K562 (cell line): ENCODE results near the gene PDIA2. TPM values are rescaled to one million over a fixed set of nuclear protein-coding genes. Genes with fewer than 3 reads are reported as not detected.

Source experiments
- ATAC-seq: fragments of 200-7000 bp; cut with Tn5 transposase; 3 replicates; pipeline ENCODE4 v1.9.1; 2020; ENCODE audit warnings: moderate library complexity
- BruUV-seq: library from RNA; stranded (reverse); fragments of 400-500 nt; replicated peaks from 2 replicates; lab custom pipeline; 2021; lab: Mats Ljungman, UMichigan
- CTCF ChIA-PET: fragments of 300-600 bp; formaldehyde crosslinking; extraction: SDS; loops from one replicate; lab custom pipeline; 2021; ENCODE audit warnings: low intra/inter-chr PET ratio; lab: Yijun Ruan, JAX
- POLR2A ChIA-PET: fragments of 300-600, 350-650 bp; sonication (Branson Sonifier 250); formaldehyde crosslinking; extraction: SDS; loops from one replicate; lab custom pipeline; 2021; ENCODE audit warnings: antibody characterized with exemption, inconsistent platforms; lab: Yijun Ruan, JAX
- DNase-seq, 4 experiments: peaks; one replicate each; pipeline versions ENCODE4 v3.0.0 to v3.0.0-alpha.2; 2011 to 2018; ENCODE audit warnings: low spot score in 3 of 4, mixed read lengths in 3 of 4; ENCODE audit errors: extremely low read depth in 1 of 4
- FAIRE-seq: peaks from 2 replicates; lab custom pipeline; 2011; peaks lifted over from hg19 to GRCh38; lab: Jason Lieb, UNC
- H2AFZ ChIP-seq: 2 replicates; pipeline ENCODE4 v1.6.0; 2011; ENCODE audit warnings: low read depth, low read length, control low read depth, inconsistent platforms
- H3K27ac ChIP-seq: fragments of 200-600 bp; 3 replicates; pipeline ENCODE4 v1.8.0; 2011; ENCODE audit warnings: low read depth, mild to moderate bottlenecking, control low read depth, inconsistent platforms, low read length, moderate library complexity, mixed read lengths; ENCODE audit errors: extremely low read depth
- H3K27me3 ChIP-seq, 2 experiments: fragments of 300-600 bp in 1 of 2; 2 replicates in 1 of 2; 3 replicates in 1 of 2; pipeline versions ENCODE4 v1.6.0 to v1.8.0; 2011; ENCODE audit warnings: inconsistent platforms in 2 of 2, low read length in 2 of 2, mild to moderate bottlenecking in 1 of 2, mixed read lengths in 1 of 2, moderate library complexity in 1 of 2; ENCODE audit not compliant: control insufficient read depth in 2 of 2, insufficient read depth in 2 of 2
- H3K36me3 ChIP-seq: fragments of 300-600 bp; 3 replicates; pipeline ENCODE4 v1.8.0; 2011; ENCODE audit warnings: mild to moderate bottlenecking, low read length, inconsistent platforms; ENCODE audit not compliant: control insufficient read depth, insufficient read depth
- H3K4me1 ChIP-seq, 2 experiments: fragments of 200-600 bp in 1 of 2; replicated peaks in 1 of 2; 2 replicates in 1 of 2; 3 replicates in 1 of 2; pipeline versions ENCODE4 v1.5.1 to v1.8.0; 2011; ENCODE audit warnings: inconsistent platforms in 2 of 2, low read length in 2 of 2, mild to moderate bottlenecking in 1 of 2, mixed read lengths in 1 of 2, moderate library complexity in 1 of 2; ENCODE audit not compliant: control insufficient read depth in 2 of 2, insufficient read depth in 2 of 2
- H3K4me2 ChIP-seq: 2 replicates; pipeline ENCODE4 v1.6.1; 2011; ENCODE audit warnings: low read length, control low read depth, inconsistent platforms, mixed read lengths; ENCODE audit not compliant: insufficient read depth
- H3K4me3 ChIP-seq: fragments of 200-600 bp; sonication (generic), shearing (Covaris generic); 2 replicates; pipeline ENCODE4 v1.5.1; 2016; ENCODE audit warnings: control low read depth, inconsistent platforms
- H3K79me2 ChIP-seq: fragments of 200-600 bp; 3 replicates; pipeline ENCODE4 v1.8.0; 2011; ENCODE audit warnings: low read length, inconsistent platforms; ENCODE audit not compliant: control insufficient read depth, insufficient read depth
- H3K9ac ChIP-seq, 2 experiments: 2 replicates each; pipeline versions ENCODE4 v1.6.0 to v1.6.1; 2011; ENCODE audit warnings: low read depth in 2 of 2, low read length in 2 of 2, control low read depth in 1 of 2, inconsistent platforms in 1 of 2, mild to moderate bottlenecking in 1 of 2, mixed read lengths in 1 of 2; ENCODE audit not compliant: insufficient read depth in 1 of 2
- H3K9me1 ChIP-seq: one replicate; pipeline ENCODE4 v1.6.0; 2011; ENCODE audit warnings: inconsistent platforms, mild to moderate bottlenecking, low read length, moderate library complexity; ENCODE audit not compliant: control insufficient read depth, insufficient read depth
- H3K9me3 ChIP-seq: replicated peaks from 2 replicates; pipeline ENCODE4 v1.5.1; 2011; ENCODE audit warnings: low read depth, low read length, inconsistent platforms; ENCODE audit not compliant: control insufficient read depth, insufficient read depth
- H4K20me1 ChIP-seq: replicated peaks from 2 replicates; pipeline ENCODE4 v1.6.1; 2011; ENCODE audit warnings: low read length, inconsistent platforms, mixed read lengths; ENCODE audit not compliant: control insufficient read depth, insufficient read depth
- BHLHE40 ChIP-seq: IDR thresholded peaks from 2 replicates; pipeline ENCODE4 v1.6.1; 2011; ENCODE audit warnings: low read length, improper control_type of control experiment
- CREBBP ChIP-seq: IDR thresholded peaks from one replicate; pipeline ENCODE4 v1.6.1; 2012; ENCODE audit warnings: low read depth, mild to moderate bottlenecking, control low read depth, inconsistent platforms, low read length
- ESRRA ChIP-seq: fragments of 450-650 bp; IDR thresholded peaks from 2 replicates; pipeline ENCODE4 v1.6.1; 2014; ENCODE audit warnings: low read depth, mild to moderate bottlenecking, moderate library complexity, borderline replicate concordance
- ETV6 ChIP-seq, 3 experiments: fragments of 150-350 bp in 1 of 3; sonication (generic) in 1 of 3; formaldehyde crosslinking in 1 of 3; IDR thresholded peaks; 2 replicates each; pipeline versions ENCODE4 v1.6.1 to v1.8.0; 2014 to 2022; ENCODE audit warnings: borderline replicate concordance in 2 of 3, low read depth in 2 of 3, antibody characterized with exemption in 1 of 3, low read length in 1 of 3, mild to moderate bottlenecking in 1 of 3, missing genetic modification reagents in 1 of 3
- HDAC1 ChIP-seq, 2 experiments: fragments of 450-650 bp; IDR thresholded peaks; 2 replicates each; pipeline ENCODE4 v1.6.1; 2016 to 2017; ENCODE audit warnings: inconsistent platforms in 1 of 2, mild to moderate bottlenecking in 1 of 2, moderate library complexity in 1 of 2
- MLX ChIP-seq, 2 experiments: fragments of 450-650 bp in 1 of 2; sonication (generic) in 1 of 2; formaldehyde crosslinking; conservative IDR thresholded peaks; 2 replicates each; pipeline versions ENCODE4 v1.4.0 to v1.8.1; 2020 to 2022; ENCODE audit warnings: mild to moderate bottlenecking in 1 of 2, missing genetic modification reagents in 1 of 2
- SIRT6 ChIP-seq: IDR thresholded peaks from one replicate; pipeline ENCODE4 v1.6.1; 2012; ENCODE audit warnings: low read depth, mild to moderate bottlenecking, control low read depth, inconsistent platforms, low read length, moderate library complexity
- SREBF1 ChIP-seq: fragments of 150-350 bp; IDR thresholded peaks from 2 replicates; pipeline ENCODE4 v1.6.1; 2014; ENCODE audit warnings: antibody characterized with exemption, low read depth, low read length, borderline replicate concordance
- ZNF146 ChIP-seq: IDR thresholded peaks from one replicate; pipeline ENCODE4 v1.6.1; 2018; ENCODE audit warnings: missing compliant biosample characterization; ENCODE audit not compliant: unreplicated experiment
- ZNF23 ChIP-seq: fragments of 250-450 bp; sonication (Bioruptor Pico); IDR thresholded peaks from 2 replicates; pipeline ENCODE4 v1.4.0; 2020; ENCODE audit warnings: mild to moderate bottlenecking
- ZSCAN32 ChIP-seq: fragments of 450-650 bp; formaldehyde crosslinking; IDR thresholded peaks from 2 replicates; pipeline ENCODE4 v1.4.0; 2020; ENCODE audit warnings: mild to moderate bottlenecking, moderate library complexity
- ZZZ3 ChIP-seq: fragments of 450-650 bp; IDR thresholded peaks from 2 replicates; pipeline ENCODE4 v1.6.1; 2016; ENCODE audit warnings: antibody characterized with exemption, mild to moderate bottlenecking, moderate library complexity
- WGBS: fragments of 100-300 bp; shearing (Covaris generic); methylation state at CpG from one replicate; pipeline ENCODE4 v1.1.6; 2016; ENCODE audit warnings: low coverage, mixed read lengths; ENCODE audit not compliant: insufficient coverage; ENCODE audit errors: missing lambda C conversion rate; 5-methylcytosine and 5-hydroxymethylcytosine counted together
- in situ Hi-C: fragments of 300-500 bp; cut with MboI; formaldehyde crosslinking; loops from 4 replicates; pipeline ENCODE4 v1.15.0; 2018; ENCODE audit warnings: inconsistent platforms, mixed read lengths
- intact Hi-C: fragments of 100-400 bp; cut with micrococcal nuclease; formaldehyde crosslinking; loops from 2 replicates; pipeline ENCODE4 v1.14.2; 2022
- polyA plus RNA-seq, 8 experiments: library from polyadenylated mRNA; depleted of rRNA in 4 of 8; stranded (reverse) in 5 of 8; unstranded in 3 of 8; fragments of >200 nt; fragmentation: Nextera tagmentation in 2 of 8; fragmentation: Illumina TruSeq in 1 of 8; extraction: Ambion mirVana in 2 of 8; extraction: Trizol in 1 of 8; gene quantifications; 2 replicates each; pipeline versions ENCODE4 v1.2.1 to v1.2.3, GENCODE V29; 2011 to 2014; ENCODE audit warnings: inconsistent platforms in 1 of 8, missing spikeins in 1 of 8
- total RNA-seq, 7 experiments: library from RNA; depleted of rRNA in 6 of 7; stranded (reverse); fragments of >200 nt in 6 of 7; fragmentation: Illumina TruSeq in 2 of 7; extraction: Trizol in 2 of 7; gene quantifications; 2 replicates each; pipeline versions ENCODE4 v1.2.1 to v1.2.3, GENCODE V29; 2011 to 2021; ENCODE audit warnings: low replicate concordance in 1 of 7

Gene PDIA2
- total and polyA plus RNA-seq, 9 of the 15 experiments (the other 6 are each of a cell fraction or from before 2014, with no cell fraction given): 0.13 to 0.92 (median 0.23) TPM; not detected in 4

DNA sequence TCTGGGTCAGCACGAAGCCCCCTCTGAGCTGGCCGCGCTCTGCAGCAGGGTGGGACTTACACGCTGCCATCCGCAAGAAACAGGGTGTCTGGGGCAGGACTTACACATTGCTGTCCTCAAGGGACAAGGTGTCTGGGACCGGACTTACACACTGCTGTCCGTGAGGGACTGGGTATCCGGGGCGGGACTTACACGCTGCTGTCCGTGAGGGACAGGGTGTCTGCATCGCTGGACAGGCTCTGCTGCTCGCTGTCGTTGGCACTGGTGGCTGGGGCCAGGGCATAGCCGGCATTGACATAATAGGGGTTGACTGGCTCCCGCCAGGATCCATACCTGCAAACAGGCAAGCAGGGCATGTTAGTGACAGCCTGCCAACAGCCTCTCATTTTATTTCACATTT is 31.4 kb downstream of the PDIA2 start:
- CTCF ChIA-PET: no interaction called here
- POLR2A ChIA-PET: interaction anchor here (1.5 kb wide), 1 partner anchor 10 kb away, joined by 4 read pairs; no protein-coding TSS in a partner anchor
- TF ChIP-seq BHLHE40: no peak
- TF ChIP-seq ZZZ3: no peak
- no peak for TF ChIP-seq ZNF146 (CRISPR knock-in tag)
- no peak for TF ChIP-seq MLX (CRISPR knock-in tag; conservative IDR thresholded peaks at IDR 0.05)
- TF ChIP-seq ZSCAN32 (CRISPR knock-in tag): no peak
- no peak for TF ChIP-seq CREBBP
- no peak for TF ChIP-seq ZNF23
- TF ChIP-seq SREBF1: no peak
- TF ChIP-seq SIRT6: no peak
- TF ChIP-seq HDAC1 (IDR thresholded peaks at IDR 0.05): no peak
- TF ChIP-seq ETV6 (IDR thresholded peaks at IDR 0.05; ENCODE audit: borderline replicate concordance in 1 of 2, low read depth in 2 of 2, low read length in 1 of 2): no peak
- TF ChIP-seq ETV6 (CRISPR knock-in tag; IDR thresholded peaks at IDR 0.05; ENCODE audit: borderline replicate concordance): no peak
- no peak for TF ChIP-seq ESRRA
- Histone ChIP-seq H3K4me3 (no peak overlapping the region), H4K20me1 (peaks cover 13% of the 10 kb centered on the region; the same call in 1 of the 2 replicates), H3K4me1 (peaks cover 0 to 32% of the 10 kb centered on the region in 2 experiments; a peak in 3 of 5 replicates), H3K9me3 (no peaks in the 10 kb centered on the region), H3K27ac (no peak overlapping the region), H3K4me2 (no peak overlapping the region), H3K79me2 (peaks cover 72% of the 10 kb centered on the region), H3K9ac (peak overlapping the region in 1 of 2 experiments; percentile 31; a peak in 1 of 4 replicates), H2AFZ (no peak overlapping the region), H3K36me3 (peaks cover 70% of the 10 kb centered on the region; the same call in 2 of the 3 replicates), H3K27me3 (no peaks in the 10 kb centered on the region), H3K9me1 (no peaks in the 10 kb centered on the region)
- no peak for FAIRE-seq
- in situ Hi-C loops: no loop called here
- DNase-seq: no peak
- ATAC-seq: no peak
- BruUV-seq: no TSS peak
- intact Hi-C loops: no loop called here
- 92% methylated on average over 16 of the region's 16 CpGs for WGBS
